ENCODE measurements around the gene CHRNA1. TPM values are rescaled to one million over a fixed set of nuclear protein-coding genes. Genes with fewer than 3 reads are reported as not detected.

CHRNA1 gene
- total RNA-seq, 1 donor from 2014 or later, result not detected

DNA sequence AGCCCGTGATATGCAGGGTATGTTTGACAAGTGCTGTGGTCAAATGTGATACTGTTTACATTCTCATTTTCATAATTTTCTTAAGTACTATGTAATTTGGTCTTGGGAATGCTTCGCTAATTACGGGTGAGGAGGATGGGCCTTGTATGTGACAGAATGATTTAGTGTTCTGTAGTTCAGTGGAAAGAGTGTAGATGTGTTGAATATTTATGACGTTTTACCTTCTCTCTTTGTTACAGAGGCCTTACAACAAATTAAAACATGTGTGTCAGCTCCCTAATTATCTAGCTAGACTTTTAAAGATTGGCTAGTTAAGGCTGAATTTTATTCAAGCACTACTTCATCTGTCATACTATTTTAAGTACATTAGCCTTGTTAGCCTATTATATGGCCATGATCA, 10.6 kb upstream of the CHRNA1 start:
- TF ChIP-seq, protein P1, sequence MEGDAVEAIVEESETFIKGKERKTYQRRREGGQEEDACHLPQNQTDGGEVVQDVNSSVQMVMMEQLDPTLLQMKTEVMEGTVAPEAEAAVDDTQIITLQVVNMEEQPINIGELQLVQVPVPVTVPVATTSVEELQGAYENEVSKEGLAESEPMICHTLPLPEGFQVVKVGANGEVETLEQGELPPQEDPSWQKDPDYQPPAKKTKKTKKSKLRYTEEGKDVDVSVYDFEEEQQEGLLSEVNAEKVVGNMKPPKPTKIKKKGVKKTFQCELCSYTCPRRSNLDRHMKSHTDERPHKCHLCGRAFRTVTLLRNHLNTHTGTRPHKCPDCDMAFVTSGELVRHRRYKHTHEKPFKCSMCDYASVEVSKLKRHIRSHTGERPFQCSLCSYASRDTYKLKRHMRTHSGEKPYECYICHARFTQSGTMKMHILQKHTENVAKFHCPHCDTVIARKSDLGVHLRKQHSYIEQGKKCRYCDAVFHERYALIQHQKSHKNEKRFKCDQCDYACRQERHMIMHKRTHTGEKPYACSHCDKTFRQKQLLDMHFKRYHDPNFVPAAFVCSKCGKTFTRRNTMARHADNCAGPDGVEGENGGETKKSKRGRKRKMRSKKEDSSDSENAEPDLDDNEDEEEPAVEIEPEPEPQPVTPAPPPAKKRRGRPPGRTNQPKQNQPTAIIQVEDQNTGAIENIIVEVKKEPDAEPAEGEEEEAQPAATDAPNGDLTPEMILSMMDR (IDR thresholded peaks at IDR 0.05; ENCODE audit: unreplicated experiment), result no peak
- no peak overlapping the region for H3K27ac Mint-ChIP-seq
- H3K4me1 Mint-ChIP-seq (ENCODE audit: low read depth), result peaks cover 1% of the 10 kb centered on the region

DNA sequence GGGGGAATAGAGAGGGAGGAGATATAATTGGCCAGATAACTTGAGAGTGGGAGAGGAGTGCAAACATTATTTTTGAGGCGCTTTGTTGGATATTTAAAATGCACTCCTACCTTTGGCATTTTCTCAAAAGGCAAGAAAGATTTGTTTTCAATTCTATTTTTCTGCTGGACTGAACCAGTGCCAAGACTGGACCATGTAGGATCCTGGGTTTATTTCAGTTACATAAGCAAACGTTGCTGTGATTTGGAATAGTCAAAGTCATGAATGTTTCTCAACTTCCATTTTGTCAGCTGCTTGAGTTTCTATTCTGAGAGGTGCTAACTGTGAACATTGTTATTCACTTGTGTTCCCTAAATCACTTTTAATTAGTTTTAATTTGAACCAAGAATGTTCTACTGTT, 8.9 kb upstream of the CHRNA1 start:
- H3K36me3 Mint-ChIP-seq (ENCODE audit: insufficient read depth), result no peaks in the 10 kb centered on the region
- H3K9me3 Mint-ChIP-seq (ENCODE audit: low read depth), result no peaks in the 10 kb centered on the region
- H3K4me1 Mint-ChIP-seq (ENCODE audit: low read depth), result peaks cover 1% of the 10 kb centered on the region
- TF ChIP-seq, protein P1 (IDR thresholded peaks at IDR 0.05; ENCODE audit: unreplicated experiment), result no peak
- no peak for DNase-seq (ENCODE audit: low spot score, unreplicated experiment)
- peaks cover 15% of the 10 kb centered on the region for H3K27me3 Mint-ChIP-seq
- H3K4me3 Mint-ChIP-seq (ENCODE audit: low read depth), result no peak overlapping the region
- H3K27ac Mint-ChIP-seq, result no peak overlapping the region

More for the DNA sequence above, 10.6 kb upstream of the CHRNA1 start:
- no peaks in the 10 kb centered on the region for H3K9me3 Mint-ChIP-seq (ENCODE audit: low read depth)
- H3K4me3 Mint-ChIP-seq (ENCODE audit: low read depth), result no peak overlapping the region
- no peak for DNase-seq (ENCODE audit: low spot score, unreplicated experiment)
- H3K36me3 Mint-ChIP-seq (ENCODE audit: insufficient read depth), result no peaks in the 10 kb centered on the region
- H3K27me3 Mint-ChIP-seq, result peaks cover 15% of the 10 kb centered on the region

DNA sequence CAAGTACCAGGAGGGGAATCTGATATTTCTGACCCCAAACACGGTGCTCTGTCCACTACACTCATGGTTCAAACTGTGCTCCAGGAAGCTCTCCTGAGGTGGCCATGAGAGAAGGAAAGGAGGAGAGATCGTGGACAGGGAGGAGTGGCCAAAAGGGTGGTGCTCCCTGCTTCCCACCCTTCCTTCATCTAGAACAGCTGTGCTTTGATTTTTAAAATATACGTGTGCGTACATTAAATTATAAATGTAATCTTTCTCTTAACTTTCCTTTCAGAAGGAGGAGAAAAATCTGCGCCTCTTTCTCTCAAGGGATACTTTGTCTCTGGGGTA, 8.2 kb upstream of the CHRNA1 start:
- H3K36me3 Mint-ChIP-seq (ENCODE audit: insufficient read depth), result no peaks in the 10 kb centered on the region
- TF ChIP-seq, protein P1 (IDR thresholded peaks at IDR 0.05; ENCODE audit: unreplicated experiment), result no peak
- peaks cover 11% of the 10 kb centered on the region for H3K27me3 Mint-ChIP-seq
- no peak for DNase-seq (ENCODE audit: low spot score, unreplicated experiment)
- H3K9me3 Mint-ChIP-seq (ENCODE audit: low read depth), result no peaks in the 10 kb centered on the region
- H3K4me1 Mint-ChIP-seq (ENCODE audit: low read depth), result peaks cover 1% of the 10 kb centered on the region
- no peak overlapping the region for H3K27ac Mint-ChIP-seq
- H3K4me3 Mint-ChIP-seq (ENCODE audit: low read depth), result no peak overlapping the region

DNA sequence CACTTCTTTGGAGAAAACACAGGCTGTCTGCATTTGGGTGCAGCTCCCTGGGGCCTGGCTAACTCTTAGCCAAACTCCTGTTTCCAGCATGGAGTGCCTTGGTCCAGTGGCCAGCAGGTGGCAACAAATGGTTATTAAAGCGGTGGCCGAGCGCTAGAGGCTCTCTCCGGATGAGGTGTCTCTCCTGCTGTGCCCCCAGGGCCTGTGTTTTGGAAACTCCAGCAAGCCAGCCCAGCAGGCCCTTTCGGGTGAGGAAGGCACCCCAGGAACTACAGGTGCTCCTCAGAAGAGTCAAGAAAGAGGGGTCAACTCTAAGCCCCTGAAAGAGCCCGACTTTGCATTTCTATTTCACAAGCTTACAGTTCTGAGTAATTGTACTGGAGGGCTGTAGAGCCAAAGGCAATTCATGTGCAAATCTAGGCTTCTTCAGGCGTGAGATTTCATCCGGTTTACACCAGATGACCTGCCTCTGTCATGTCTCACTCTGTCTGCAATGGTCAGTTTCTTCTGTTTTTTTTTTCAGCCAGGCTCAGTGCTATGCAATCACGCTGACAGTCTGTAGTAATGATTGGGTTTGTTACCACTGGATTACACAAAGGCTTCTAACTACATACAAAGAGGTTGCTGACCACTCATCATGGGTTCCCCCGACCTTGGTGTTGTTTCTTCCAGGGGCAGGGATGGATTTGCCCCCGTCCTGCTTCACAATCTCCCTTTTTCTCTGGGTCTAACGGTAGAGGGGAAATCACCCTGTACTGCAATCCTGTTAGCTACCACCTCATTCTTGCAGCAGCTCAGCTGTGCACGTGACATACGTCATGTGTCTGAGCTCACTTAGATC, 7.6 kb upstream of the CHRNA1 start:
- Mint-ChIP-seq H3K4me3 (ENCODE audit: low read depth) (no peak overlapping the region), H3K27me3 (peaks cover 8% of the 10 kb centered on the region)
- DNase-seq (ENCODE audit: low spot score, unreplicated experiment), result peak; percentile 48

DNA sequence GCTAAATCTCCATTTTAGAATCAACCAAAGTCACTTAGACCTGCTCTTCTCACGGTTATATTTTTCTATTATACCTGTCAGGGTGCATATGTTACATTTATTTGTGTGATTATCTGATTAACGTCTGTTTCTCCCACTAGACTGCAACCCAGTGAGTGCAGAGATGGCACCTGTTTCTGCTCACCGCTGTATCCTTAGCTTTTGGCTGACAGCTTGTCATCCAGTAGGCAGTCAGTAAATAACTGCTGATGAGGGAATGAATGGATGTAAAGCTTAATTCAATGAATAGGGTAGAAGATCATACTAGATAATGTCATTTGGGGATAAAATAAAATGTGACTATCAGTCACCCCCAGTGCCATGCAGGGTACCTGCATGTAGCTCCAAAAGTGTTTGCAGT, 6.9 kb upstream of the CHRNA1 start:
- DNase-seq (ENCODE audit: low spot score, unreplicated experiment), result no peak
- TF ChIP-seq, protein P1 (IDR thresholded peaks at IDR 0.05; ENCODE audit: unreplicated experiment), result no peak
- Mint-ChIP-seq H3K9me3 (ENCODE audit: low read depth) (no peaks in the 10 kb centered on the region), H3K27me3 (peaks cover 8% of the 10 kb centered on the region), H3K4me1 (ENCODE audit: low read depth) (peaks cover 1% of the 10 kb centered on the region), H3K27ac (no peak overlapping the region), H3K4me3 (ENCODE audit: low read depth) (no peak overlapping the region), H3K36me3 (ENCODE audit: insufficient read depth) (no peaks in the 10 kb centered on the region)

More for the DNA sequence above, 7.6 kb upstream of the CHRNA1 start:
- H3K27ac Mint-ChIP-seq, result no peak overlapping the region
- TF ChIP-seq, protein P1 (IDR thresholded peaks at IDR 0.05; ENCODE audit: unreplicated experiment), result peak; percentile 87
- H3K36me3 Mint-ChIP-seq (ENCODE audit: insufficient read depth), result no peaks in the 10 kb centered on the region
- H3K9me3 Mint-ChIP-seq (ENCODE audit: low read depth), result no peaks in the 10 kb centered on the region
- H3K4me1 Mint-ChIP-seq (ENCODE audit: low read depth), result peaks cover 1% of the 10 kb centered on the region

All from progenitor cell of endocrine pancreas (in vitro differentiated cells).